ENCODE data around the gene SMIM5. TPM values are rescaled to one million over a fixed set of nuclear protein-coding genes. Genes with fewer than 3 reads are reported as not detected.
A peak's percentile ranks its signal among the peaks of the same experiment; 100 is the strongest.
"Not testable (repeated sequence)": the region's sequence is repeated elsewhere in the genome, so short reads cannot be mapped to it uniquely, and the experiment has no call there.

The SMIM5 gene
- total and polyA plus RNA-seq, 9 of the 15 experiments (the other 6 are each of a cell fraction or from before 2014, with no cell fraction given) = 0.08 TPM; not detected in 8

DNA sequence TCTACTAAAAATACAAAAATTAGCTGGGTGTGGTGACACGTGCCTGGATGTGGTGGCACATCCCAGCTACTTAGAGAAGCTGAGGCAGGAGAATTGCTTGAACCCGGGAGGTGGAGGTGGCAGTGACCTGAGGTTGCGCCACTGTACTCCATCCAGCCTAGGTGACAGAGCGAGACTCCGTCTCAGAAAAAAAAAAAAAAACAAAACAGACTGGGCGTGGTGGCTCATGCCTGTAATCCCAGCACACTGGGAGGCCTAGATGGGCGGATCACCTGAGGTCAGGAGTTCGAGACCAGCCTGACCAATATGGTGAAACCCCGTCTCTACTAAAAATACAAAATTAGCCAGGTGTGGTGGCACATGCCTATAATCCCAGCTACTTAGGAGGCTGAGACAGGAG is 39.8 kb upstream of the SMIM5 start:
- FAIRE-seq; H3K4me3 ChIP-seq; H3K9ac ChIP-seq (ENCODE audit: insufficient read depth in 1 of 2, low read depth in 2 of 2, low read length in 2 of 2); H3K4me2 ChIP-seq (ENCODE audit: insufficient read depth, low read length); intact Hi-C loops (cut with micrococcal nuclease); H3K9me1 ChIP-seq (ENCODE audit: control insufficient read depth, insufficient read depth, low read length); H3K27ac ChIP-seq (ENCODE audit: extremely low read depth, low read depth, low read length); ATAC-seq; in situ Hi-C loops (cut with MboI); BruUV-seq (replicated peaks); H4K20me1 ChIP-seq (replicated peaks; ENCODE audit: control insufficient read depth, insufficient read depth, low read length); DNase-seq (ENCODE audit: extremely low read depth in 1 of 4, low spot score in 3 of 4); H3K9me3 ChIP-seq (replicated peaks; ENCODE audit: control insufficient read depth, insufficient read depth, low read depth, low read length); H3K36me3 ChIP-seq (ENCODE audit: control insufficient read depth, insufficient read depth, low read length); H3K79me2 ChIP-seq (ENCODE audit: control insufficient read depth, insufficient read depth, low read length); H2AFZ ChIP-seq (ENCODE audit: low read depth, low read length): not testable (repeated sequence)
- H3K4me1 ChIP-seq (replicated peaks in 1 of 2; ENCODE audit: control insufficient read depth in 2 of 2, insufficient read depth in 2 of 2, low read length in 2 of 2) = peaks cover 6 to 43% of the 10 kb centered on the region in 2 experiments; a peak in 3 of 5 replicates
- POLR2A ChIA-PET = interaction anchor here (0.6 kb wide), 1 partner anchor 250 kb away, joined by 3 read pairs; no protein-coding TSS in a partner anchor
- H3K27me3 ChIP-seq (ENCODE audit: control insufficient read depth in 2 of 2, insufficient read depth in 2 of 2, low read length in 2 of 2) = peaks cover 4 to 27% of the 10 kb centered on the region in 2 experiments; a peak in 4 of 5 replicates
- peak; percentile 60 for TF ChIP-seq CEBPB (tag; IDR thresholded peaks at IDR 0.05)
- WGBS (ENCODE audit: insufficient coverage, low coverage, missing lambda C conversion rate) = 42% methylated on average over 4 of the region's 9 CpGs
- CTCF ChIA-PET (ENCODE audit: low intra/inter-chr PET ratio) = interaction anchor here (0.6 kb wide), 1 partner anchor 9 kb away, joined by 3 read pairs; no protein-coding TSS in a partner anchor

- TF ChIP-seq NCOA2 (IDR thresholded peaks at IDR 0.05; ENCODE audit: partially characterized antibody in 2 of 2) (no peak), RBFOX2 (IDR thresholded peaks at IDR 0.05; ENCODE audit: low read depth, low read length) (no peak), MYBL2 (IDR thresholded peaks at IDR 0.05; ENCODE audit: low read depth) (no peak), MYBL2 (CRISPR knock-in tag; IDR thresholded peaks at IDR 0.05; ENCODE audit: borderline replicate concordance) (no peak)
- TF ChIP-seq, protein P1, sequence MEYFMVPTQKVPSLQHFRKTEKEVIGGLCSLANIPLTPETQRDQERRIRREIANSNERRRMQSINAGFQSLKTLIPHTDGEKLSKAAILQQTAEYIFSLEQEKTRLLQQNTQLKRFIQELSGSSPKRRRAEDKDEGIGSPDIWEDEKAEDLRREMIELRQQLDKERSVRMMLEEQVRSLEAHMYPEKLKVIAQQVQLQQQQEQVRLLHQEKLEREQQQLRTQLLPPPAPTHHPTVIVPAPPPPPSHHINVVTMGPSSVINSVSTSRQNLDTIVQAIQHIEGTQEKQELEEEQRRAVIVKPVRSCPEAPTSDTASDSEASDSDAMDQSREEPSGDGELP (CRISPR knock-in tag; IDR thresholded peaks at IDR 0.05; ENCODE audit: borderline replicate concordance) = peak; percentile 21; the same call in 1 of the 2 replicates
- Histone ChIP-seq H3K79me2 (ENCODE audit: control insufficient read depth, insufficient read depth, low read length) (no peaks in the 10 kb centered on the region), H3K9ac (ENCODE audit: insufficient read depth in 1 of 2, low read depth in 2 of 2, low read length in 2 of 2) (no peak overlapping the region), H3K4me3 (no peak overlapping the region), H4K20me1 (replicated peaks; ENCODE audit: control insufficient read depth, insufficient read depth, low read length) (no peaks in the 10 kb centered on the region), H3K4me2 (ENCODE audit: insufficient read depth, low read length) (no peak overlapping the region), H3K9me3 (replicated peaks; ENCODE audit: control insufficient read depth, insufficient read depth, low read depth, low read length) (no peaks in the 10 kb centered on the region), H3K27ac (ENCODE audit: extremely low read depth, low read depth, low read length) (no peak overlapping the region), H3K27me3 (ENCODE audit: control insufficient read depth in 2 of 2, insufficient read depth in 2 of 2, low read length in 2 of 2) (peaks cover 4 to 27% of the 10 kb centered on the region in 2 experiments; a peak in 4 of 5 replicates), H3K4me1 (replicated peaks in 1 of 2; ENCODE audit: control insufficient read depth in 2 of 2, insufficient read depth in 2 of 2, low read length in 2 of 2) (peaks cover 2 to 31% of the 10 kb centered on the region in 2 experiments; a peak in 2 of 5 replicates), H2AFZ (ENCODE audit: low read depth, low read length) (no peak overlapping the region), H3K9me1 (ENCODE audit: control insufficient read depth, insufficient read depth, low read length) (no peaks in the 10 kb centered on the region), H3K36me3 (ENCODE audit: control insufficient read depth, insufficient read depth, low read length) (no peaks in the 10 kb centered on the region)
- WGBS (ENCODE audit: insufficient coverage, low coverage, missing lambda C conversion rate) = 32% methylated on average over 23 of the region's 28 CpGs
- in situ Hi-C loops (cut with MboI) (no loop called here), intact Hi-C loops (cut with micrococcal nuclease) (no loop called here)
- no peak for DNase-seq (ENCODE audit: extremely low read depth in 1 of 4, low spot score in 3 of 4)
- ATAC-seq = no peak
- no TSS peak for BruUV-seq (replicated peaks)
- ChIA-PET POLR2A (interaction anchor here (0.6 kb wide), 2 partner anchors 12 to 132 kb away, joined by 3 to 4 read pairs; no protein-coding TSS in a partner anchor), CTCF (ENCODE audit: low intra/inter-chr PET ratio) (no interaction called here)
- no peak for FAIRE-seq
Measured at GRCh38 chr17:75594499-75595283, 38.5 kb upstream of the SMIM5 start.
